GOT3 (cell line): ENCODE results near the gene PTPRD.

ENCODE experiments used
- DNase-seq: peaks from one replicate; lab custom pipeline; 2025; ENCODE audit warnings: mixed read lengths; lab: John Stamatoyannopoulos, UW

PTPRD gene

DNA sequence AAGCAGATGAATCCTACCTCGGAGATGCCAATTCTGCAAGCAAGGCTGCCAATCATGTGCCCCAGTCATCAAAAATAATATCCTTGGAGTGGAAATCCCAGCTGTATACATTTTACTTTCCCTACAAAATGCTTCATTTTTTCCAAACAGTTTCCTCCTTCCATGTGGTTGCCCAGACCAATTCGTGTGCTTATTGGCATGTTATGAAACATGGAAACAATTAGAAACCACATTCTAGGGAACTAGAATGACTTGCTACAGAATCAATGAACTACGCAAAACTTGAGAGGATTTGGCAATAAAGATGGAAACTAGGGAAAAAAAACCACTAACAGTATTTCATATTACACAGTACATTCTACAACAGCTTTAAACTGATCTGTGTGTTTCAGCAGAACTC lies 2228.7 kb downstream of the PTPRD start:
- no peak for DNase-seq

DNA sequence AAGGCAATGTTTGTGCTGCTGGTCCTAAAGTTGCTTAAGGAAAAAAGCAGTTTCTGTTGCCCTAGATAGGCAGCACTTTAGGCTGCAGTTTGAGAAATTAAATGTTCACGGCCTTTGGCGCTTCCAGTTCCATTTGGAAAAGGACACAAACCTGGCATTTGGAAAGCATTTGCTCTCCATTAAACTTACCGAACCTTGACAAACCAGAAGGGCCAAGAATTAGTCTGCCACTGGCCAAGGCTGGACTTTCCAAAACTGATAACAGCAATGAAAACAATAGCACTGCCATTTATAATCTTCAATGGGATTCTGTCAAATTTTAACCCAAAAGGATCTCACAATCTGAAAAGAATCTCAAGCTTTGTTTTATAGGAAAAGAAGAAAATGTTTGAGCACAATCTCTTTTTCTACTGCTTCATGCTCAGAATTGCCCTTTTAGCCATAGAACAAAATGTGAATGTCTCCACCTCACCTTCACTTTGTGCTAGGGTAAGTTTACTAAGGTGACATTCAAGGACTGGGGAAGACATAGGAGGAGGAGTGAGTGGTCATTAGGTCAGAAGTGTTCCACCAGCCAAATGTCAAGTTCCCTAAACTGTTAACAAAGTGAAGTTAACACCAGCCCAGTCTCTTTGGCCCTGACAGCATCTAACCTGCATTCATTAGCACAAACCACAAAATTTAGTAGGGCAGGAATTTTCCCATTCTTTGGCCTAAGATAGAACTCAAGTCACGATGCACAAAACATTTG lies 2229.8 kb downstream of the PTPRD start:
- no peak for DNase-seq

DNA sequence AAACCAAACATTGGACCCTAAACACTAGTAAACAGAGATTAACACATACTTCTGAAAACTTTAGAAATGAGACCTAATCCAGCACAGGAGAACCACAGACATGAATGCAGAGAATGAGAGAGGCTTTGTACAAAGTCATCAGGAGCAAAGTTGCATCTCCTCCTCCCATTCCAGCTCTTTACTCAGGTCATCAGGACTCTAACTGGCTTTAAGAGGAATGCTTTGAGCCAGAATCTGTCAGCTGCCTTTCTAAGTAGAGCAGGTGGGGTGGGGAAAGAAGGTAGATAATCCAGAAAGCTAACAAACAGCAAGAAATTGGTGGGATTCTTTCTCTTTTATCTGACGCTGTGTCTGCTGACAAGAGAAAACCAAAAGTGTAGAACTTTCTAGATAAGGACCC lies 2230.5 kb downstream of the PTPRD start:
- no peak for DNase-seq

DNA sequence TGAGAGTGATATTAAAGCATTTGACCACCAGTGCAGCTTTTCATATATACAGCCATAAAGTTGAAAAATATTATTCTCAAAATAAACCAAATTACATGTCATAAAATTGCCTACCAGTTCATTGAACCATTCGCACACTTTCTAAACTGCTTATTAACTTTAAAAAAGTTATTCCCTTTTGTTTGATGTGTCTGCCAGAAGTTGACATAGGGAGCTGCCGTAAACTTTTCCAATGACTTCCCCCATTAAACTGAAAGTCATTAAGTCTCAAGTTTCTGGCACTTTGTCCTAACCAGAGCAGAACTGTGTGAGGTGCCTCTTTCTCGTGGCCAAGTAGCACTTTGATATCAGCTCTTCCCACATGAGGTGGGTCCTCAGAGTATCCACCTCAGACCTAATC lies 2231.2 kb downstream of the PTPRD start:
- DNase-seq: no peak

DNA sequence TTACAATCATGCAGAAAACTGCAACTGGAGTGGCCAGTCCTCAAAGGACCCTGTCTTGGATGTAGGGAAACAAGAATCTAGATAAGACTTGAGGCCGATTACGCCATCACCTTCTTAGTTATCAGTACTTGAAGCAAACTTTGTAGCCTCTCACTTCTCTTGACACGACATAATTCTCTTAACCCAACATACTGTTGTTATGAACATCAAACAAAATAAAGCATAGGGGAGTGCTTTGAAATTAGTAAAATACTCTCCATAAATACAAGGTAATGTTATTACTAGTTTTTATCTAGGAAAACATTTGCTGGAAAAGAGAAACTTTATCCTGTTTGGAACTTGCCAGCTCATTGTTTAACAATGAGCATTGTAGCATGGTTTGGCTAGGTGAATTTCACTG lies 2238.3 kb downstream of the PTPRD start:
- DNase-seq: no peak

DNA sequence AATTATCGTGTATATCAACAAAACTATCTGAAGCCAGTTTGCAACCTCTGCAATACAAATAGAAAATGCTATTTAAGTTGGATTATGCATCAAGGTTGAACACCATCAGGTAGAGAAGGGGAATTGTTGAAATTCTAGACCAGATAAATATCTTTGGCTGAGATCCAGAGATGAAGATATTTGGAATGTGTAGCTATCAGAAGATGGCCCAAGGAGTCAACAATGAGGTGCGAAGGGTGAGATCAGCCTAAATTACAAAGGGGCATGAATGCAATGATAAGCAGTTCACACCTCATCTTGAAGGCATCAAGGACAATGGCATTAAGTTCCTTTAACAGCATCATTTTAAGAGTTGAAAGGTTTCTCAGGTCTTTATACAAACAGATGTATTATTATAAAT lies 2241.1 kb downstream of the PTPRD start:
- no peak for DNase-seq

DNA sequence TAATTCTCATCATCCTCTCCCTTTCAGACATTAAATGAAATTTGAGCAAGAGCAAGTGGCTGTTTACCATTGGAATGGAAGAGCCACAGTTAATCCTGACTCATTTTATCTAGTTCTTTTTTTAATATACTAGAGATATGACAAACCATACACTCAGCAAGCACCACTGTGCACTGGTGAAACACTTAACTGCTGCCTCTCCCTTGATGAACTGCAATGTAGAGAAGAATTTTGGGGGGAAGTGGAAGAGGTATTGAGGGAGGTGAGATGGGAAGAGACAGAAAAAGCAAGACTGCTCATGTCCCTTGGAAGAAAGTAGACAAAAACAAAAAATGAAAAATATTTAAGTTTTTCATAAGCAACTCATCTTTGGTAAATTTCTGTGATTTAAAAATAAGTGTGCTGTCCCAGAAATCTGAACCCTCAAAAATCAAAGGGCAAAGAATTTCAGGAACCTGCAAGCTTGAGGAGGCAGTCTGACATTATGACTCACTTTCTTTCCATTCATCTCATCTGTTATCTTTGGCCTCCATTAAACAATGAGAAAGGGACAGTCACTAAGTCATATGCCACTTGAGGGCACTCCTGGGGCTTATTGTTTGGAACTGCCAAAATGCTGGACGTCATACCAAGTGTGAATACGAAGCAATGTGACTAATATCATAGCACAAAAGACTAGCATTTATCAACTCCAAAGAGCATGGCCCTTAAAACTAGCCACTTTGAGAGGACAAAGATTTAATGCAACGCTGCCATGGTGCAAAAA lies 2246.5 kb downstream of the PTPRD start:
- no peak for DNase-seq

DNA sequence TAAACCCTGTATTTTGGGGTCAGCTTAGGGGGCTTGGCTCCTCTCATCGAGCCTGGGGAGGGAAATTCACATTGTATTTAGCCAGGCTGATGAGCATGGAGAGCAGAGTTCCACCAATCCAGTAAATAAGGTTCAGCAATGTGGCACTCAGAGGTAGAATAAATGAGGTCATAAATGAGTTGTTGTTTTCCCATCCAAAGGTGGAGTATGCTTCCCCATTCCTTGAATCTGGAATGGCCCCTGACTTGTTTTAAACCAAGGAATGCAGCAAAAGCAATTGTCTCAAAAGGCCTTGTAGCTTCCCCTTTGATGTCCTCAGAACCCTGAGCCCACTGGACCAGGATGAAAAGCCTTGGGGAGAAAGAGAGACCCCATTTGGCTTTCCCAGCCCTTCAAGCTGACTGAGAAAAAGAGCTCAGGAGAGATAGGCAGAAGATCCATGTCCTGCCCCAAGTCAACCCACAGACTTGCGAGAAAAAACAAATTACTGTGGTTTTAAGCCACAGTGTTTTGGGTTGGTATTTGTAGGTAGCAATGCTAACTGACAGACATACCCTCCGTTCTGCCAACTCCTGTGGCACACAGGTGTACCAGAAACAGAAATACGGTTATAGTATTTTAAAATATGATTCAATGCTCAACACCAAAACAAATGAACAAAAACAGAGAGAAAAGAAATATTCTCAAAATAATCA lies 2247.2 kb downstream of the PTPRD start:
- DNase-seq: no peak

DNA sequence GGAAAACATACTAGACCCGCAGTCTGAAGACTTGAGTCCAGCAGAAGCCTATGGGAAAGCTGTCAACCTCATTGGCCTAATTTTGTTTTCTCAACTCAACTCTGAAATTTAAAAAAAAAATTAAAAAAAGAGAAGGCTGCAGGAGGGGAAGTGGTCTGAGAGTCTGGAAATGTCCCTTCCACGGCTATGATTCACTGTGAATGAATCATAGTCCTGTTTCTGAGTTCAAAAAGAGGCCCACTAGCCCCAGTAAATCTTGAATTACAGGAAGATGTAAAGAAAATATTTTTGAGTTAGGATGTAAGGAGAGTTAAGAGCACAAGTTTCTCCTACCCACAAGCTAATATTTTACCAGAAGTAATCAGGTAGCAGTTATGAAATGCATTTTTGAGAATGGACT lies 2247.8 kb downstream of the PTPRD start:
- DNase-seq: no peak

DNA sequence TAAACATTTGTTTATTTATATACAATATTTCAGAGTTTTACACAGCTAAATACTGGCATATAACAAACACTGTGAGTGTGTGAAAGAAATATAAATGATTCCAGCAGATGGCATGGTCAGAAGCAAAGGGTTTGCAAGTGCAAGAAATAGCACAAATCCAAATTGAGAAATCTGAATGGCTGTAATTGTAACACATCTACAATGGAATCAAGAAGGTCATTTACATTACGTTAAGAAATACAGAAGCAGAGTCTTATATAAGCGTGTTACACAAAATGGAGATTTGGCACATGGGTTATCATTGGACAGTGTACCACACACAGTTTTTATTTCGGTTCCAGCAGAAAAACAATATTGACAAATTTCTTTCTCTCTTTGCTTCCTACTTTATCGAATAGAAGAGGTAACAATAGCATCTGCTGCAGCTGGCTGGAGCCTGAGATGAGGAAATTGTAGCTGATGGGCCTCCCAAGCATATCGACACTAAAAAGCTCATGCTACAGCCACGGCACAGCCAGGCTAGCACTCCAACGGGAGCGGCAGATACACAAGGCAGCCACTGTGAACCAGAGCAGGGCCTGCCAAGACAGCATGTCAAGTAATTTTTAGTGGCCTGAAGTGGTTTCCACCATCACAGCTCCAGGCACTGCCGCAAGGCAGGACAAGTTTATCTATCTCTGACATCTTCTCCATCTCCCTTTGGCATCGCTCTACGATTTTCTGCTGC lies 2248.6 kb downstream of the PTPRD start:
- DNase-seq: no peak

DNA sequence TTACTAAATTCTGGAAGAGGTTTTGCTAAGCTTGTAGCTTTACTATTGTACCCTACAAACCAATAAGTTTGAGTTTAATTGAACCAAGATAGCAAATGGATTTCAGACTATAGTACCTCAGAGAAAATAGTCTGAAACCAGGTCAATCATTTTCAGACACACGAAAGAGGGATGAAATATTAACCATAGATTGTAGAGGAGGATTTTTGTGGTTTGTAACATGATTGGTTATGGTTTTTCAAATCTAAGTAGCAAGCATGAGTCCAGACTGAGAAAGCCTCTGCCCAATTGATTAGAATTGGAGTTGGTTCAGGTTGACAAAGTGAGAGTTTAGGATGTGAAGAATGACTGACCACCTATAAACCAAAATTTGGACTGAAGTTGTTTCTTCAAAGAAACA lies 2250.6 kb downstream of the PTPRD start:
- DNase-seq: no peak

DNA sequence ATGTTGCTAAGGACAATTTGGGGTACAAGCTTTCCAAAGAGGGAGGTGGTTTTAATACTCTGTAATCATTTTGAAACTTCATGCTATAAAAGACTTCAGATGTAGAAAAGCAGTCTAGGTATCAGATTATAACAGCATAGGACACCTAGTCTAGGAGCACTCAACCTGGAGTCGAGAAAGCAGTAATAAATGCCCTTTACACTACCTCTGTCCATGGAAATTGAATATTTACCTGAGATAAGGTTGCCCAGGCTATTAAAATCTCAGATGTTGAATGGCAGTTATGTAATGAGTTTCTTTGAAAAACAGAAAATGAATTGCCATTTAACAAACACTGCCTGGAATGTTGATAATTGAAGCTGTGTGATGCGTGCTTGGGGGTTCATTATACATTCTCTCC lies 2251.4 kb downstream of the PTPRD start:
- DNase-seq: no peak

DNA sequence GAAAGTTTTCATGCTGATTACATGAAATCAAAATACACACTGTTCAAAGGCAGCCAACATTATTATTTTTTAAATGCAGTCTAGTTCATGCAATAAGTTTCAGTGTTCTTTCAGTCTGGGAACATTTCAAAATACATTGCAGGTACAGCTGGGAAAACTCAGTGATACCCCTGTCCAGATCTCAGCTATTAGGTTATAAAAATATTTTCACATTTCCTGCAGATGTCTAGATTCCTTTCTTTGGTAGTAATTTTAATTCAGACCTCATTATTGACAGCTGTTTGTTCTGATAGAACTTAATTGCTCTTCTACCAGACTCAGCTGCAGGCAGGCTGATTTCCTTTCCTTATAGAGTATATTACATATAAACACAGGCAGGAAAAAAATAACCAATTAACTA lies 2256.4 kb downstream of the PTPRD start:
- DNase-seq: no peak

DNA sequence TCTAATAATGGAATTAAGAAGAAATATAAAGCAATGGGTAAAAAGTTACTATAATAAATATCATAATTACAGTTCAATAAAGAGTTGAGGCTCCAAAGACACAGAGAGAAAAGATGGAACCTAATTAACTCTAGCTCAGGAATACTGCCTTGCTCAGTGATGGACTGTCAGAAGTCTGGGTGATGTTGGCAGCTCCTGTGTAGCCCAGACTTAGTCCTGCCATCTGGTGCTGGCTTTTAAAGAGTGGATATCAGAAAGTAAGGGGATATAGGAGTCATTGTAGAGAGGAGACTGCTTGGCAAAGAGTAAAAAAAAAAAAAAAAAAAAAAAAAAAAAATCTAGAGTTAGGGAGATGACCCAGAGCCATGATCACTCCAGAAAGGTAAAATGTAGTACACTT lies 2261.4 kb downstream of the PTPRD start:
- DNase-seq: no peak

DNA sequence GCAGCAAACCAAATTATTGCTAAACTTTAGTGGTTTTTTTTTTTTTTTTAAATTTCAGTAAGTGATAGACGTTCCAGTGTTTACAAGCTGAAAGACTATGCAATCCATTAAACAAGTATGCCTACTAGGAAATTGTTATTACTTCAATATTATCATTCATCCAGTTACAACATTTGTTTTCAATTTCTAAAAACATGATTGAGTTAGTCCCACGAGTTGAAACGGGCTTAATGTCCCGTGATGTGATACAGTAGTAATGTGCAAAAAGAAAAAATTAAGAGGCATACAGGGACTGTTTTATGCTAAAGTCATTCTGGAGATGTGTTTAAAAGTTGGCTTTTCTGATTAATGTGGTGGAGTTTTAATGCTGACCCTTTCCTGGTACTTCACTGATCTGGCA lies 2262.9 kb downstream of the PTPRD start:
- no peak for DNase-seq

DNA sequence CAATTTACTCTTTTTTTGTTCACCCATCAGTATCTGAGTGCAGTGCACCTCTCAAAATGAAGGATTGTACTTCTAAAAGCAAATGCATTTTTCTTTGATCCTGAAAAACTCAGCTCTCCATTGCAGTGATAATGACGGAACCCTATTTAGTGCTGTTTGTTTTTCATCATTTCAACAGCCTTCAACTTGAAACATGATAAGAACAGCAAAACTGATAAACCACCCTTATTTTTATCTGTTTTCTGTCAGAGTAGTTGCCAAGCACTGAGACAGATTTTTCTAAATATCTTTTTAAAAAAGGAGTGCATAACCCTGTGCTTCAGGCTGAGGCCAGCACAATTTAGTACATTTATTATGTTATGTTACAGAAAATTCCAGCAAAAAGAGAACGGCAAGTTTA lies 2263.4 kb downstream of the PTPRD start:
- DNase-seq: no peak

DNA sequence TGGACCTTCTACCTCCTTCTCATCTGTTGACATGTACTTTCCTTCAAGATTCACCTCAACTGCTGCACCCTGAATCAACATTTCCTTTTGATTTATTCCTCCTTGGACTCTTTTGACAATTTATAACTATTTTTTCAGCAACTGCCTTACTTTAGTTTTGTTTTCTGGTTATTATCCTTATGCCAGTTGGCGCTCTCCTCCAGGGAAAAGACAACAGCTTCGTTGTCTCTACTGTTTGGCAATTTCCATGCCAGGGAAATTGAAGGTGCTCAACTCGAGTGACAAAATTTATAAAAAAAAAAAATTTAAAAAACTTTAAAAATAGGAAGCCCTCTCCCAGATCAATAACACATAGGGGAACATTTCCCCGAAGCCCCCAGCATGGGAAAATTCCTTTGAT lies 2264.0 kb downstream of the PTPRD start:
- DNase-seq: no peak

DNA sequence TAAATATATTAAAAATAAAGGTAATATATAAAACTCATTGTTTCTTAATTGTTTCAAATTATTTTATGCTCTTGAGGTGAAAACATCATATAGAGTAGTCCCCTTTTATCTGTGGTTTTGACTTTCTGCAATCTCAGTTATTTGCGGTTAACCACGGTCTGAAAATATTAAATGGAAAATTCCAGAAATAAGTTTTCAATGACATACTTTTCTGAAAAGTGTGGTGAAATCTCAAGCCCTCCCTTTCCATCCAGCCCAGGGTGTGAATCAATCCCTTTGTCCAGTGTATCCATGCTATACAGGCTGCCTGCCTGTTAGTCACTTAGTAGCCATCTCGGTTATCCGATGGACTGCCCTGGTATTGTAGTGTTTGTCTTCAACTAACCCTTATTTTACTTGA lies 2266.5 kb downstream of the PTPRD start:
- no peak for DNase-seq

DNA sequence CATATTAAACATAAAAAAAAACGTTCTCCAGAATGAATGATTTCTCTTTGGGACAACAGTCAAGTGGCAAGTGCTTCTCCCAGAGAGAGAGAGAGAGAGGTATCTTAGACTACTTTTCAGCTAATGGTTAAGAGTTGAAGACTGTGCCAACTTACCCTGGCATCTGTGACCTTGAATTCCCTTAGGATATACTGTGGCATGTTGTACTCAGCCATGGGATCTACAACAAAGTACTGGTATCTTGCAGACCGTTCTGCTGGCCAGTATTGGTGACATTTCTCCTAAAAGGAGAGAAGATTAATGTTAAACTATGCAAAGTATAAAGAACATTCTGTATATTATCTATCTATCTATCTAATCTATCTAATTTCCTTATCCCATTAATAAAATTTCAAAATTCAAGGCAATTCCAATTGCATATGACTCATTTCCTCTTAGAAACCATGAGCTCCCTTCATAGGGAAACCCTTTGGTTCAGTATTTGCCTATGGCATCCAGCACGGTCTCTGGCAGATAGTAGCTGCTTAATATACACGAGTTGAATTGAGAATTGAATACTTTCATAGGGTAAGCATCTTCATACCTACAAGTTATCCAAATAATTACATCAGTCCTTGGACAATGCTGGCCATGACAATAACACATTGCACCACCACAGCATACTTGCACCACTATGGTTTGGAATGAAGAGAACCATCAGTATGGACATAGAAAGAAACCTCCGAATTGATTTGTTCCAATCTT lies 2273.9 kb downstream of the PTPRD start:
- no peak for DNase-seq

DNA sequence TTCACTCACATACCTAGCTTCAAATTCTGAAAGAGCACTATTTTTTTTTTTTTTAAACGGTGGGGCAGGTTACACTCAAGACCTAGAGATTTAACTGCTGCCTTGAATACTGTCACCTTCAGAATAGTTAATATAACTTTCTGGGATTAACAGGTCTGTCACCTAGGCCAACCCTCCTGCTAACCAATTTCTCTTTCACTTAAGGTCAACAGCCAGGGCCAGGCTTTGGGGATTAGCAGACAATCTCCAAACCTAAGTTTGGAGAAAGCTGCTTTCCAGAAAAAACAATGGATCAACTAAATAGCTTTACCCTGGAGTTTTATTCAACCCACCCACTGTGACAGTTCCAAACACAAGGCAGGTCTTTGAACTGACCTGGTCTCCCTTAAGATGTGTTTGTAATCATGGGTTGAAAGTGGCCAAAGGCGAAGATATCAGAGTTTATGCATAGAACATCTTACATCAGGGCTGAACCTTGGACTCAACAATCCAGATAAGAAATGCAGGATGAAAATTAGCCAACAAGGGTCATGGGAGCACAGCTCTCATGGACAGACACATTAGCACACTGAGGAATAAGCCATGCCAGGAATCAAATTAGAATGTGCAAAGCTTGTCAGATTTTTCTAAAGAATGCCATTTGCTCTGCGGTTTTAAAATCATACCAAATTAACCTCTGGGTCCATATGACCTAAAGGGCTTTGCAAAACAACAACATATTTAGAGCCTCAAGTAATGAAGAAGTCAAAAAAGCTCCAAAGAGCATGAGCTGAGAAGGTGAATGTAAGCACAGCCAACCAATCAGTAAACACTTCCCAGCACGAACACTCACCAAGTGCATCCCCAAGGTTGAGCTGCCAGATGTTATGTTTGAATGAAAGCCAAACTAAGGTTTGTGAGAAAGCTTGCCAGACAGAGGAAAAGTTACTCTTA lies 2274.7 kb downstream of the PTPRD start:
- DNase-seq: no peak

DNA sequence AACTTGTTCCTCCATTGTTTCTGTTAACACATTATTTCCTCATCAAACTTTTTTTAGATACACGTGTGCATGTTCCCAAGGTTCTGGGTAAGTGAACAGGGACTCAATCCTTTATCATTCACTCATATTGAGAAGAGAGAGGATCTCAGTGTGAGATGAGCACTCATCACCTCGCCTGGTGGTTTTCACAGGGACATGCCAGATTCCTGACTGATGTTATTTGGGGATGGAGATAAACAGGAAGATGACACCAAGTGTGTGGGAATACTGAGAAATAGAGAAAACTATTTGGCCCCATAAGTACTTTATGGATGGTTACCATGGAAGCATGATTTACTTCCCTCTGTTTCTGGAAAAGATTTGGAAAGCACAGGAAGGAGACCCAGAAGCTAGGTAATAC lies 2279.9 kb downstream of the PTPRD start:
- DNase-seq: no peak
